K562 (cell line): ENCODE results near the gene POFUT2.

Source experiments
- ARID4B ChIP-seq: sonication (generic); formaldehyde crosslinking; IDR thresholded peaks from 2 replicates; pipeline ENCODE4 v1.8.0; 2022; ENCODE audit warnings: mild to moderate bottlenecking, missing genetic modification reagents
- CTCF ChIP-seq, 3 experiments: IDR thresholded peaks in 2 of 3; conservative IDR thresholded peaks in 1 of 3; 2 replicates each; pipeline ENCODE4 v1.5.1; 2011 to 2012; ENCODE audit warnings: low read length in 3 of 3, mild to moderate bottlenecking in 3 of 3, control low read depth in 2 of 3, improper control_type of control experiment in 1 of 3, inconsistent platforms in 1 of 3, low read depth in 1 of 3, mixed read lengths in 1 of 3, moderate library complexity in 1 of 3; ENCODE audit not compliant: insufficient read depth in 2 of 3
- CXXC5 ChIP-seq: fragments of 250-450 bp; sonication (Bioruptor Pico); IDR thresholded peaks from 2 replicates; pipeline ENCODE4 v1.8.0; 2022; ENCODE audit warnings: inconsistent platforms, mild to moderate bottlenecking, moderate library complexity
- EHMT2 ChIP-seq: fragments of 450-650 bp; IDR thresholded peaks from 2 replicates; pipeline ENCODE4 v1.6.1; 2018; ENCODE audit warnings: antibody characterized with exemption
- ETV6 ChIP-seq, 3 experiments: fragments of 150-350 bp in 1 of 3; sonication (generic) in 1 of 3; formaldehyde crosslinking in 1 of 3; IDR thresholded peaks; 2 replicates each; pipeline versions ENCODE4 v1.6.1 to v1.8.0; 2014 to 2022; ENCODE audit warnings: borderline replicate concordance in 2 of 3, low read depth in 2 of 3, antibody characterized with exemption in 1 of 3, low read length in 1 of 3, mild to moderate bottlenecking in 1 of 3, missing genetic modification reagents in 1 of 3
- HNRNPK ChIP-seq: fragments of 200-400 bp; formaldehyde crosslinking; IDR thresholded peaks from one replicate; pipeline ENCODE4 v1.6.1; 2018; ENCODE audit warnings: mild to moderate bottlenecking, low read depth, low read length; ENCODE audit not compliant: poor library complexity, severe bottlenecking
- KAT8 ChIP-seq: fragments of 450-650 bp; IDR thresholded peaks from 2 replicates; pipeline ENCODE4 v1.6.1; 2016; ENCODE audit warnings: low read depth, mild to moderate bottlenecking
- MXD1 ChIP-seq: fragments of 250-450 bp; sonication (Bioruptor Pico); IDR thresholded peaks from 2 replicates; pipeline ENCODE4 v1.8.0; 2021; ENCODE audit warnings: borderline replicate concordance, mild to moderate bottlenecking, moderate library complexity; ENCODE audit not compliant: poor library complexity, severe bottlenecking
- NFATC3 ChIP-seq: fragments of 450-650 bp; IDR thresholded peaks from 2 replicates; pipeline ENCODE4 v1.6.1; 2017; ENCODE audit warnings: mild to moderate bottlenecking
- NRF1 ChIP-seq, 2 experiments: fragments of 450-650 bp; IDR thresholded peaks in 1 of 2; conservative IDR thresholded peaks in 1 of 2; 2 replicates each; pipeline ENCODE4 v1.6.1; 2014; ENCODE audit warnings: mild to moderate bottlenecking in 2 of 2
- POLR2AphosphoS2 ChIP-seq: IDR thresholded peaks from 2 replicates; pipeline ENCODE4 v1.6.1; 2012; ENCODE audit warnings: low read length, improper control_type of control experiment
- ZNF589 ChIP-seq: fragments of 200-800 bp; sonication (Bioruptor generic); IDR thresholded peaks from 2 replicates; pipeline ENCODE4 v1.6.1; 2016; ENCODE audit warnings: low read depth, missing genetic modification characterization, missing compliant biosample characterization
- TF ChIP-seq, protein P1 (sequence below): sonication (generic); formaldehyde crosslinking; IDR thresholded peaks from 2 replicates; pipeline ENCODE4 v1.5.0; 2020; ENCODE audit warnings: missing genetic modification reagents
- TF ChIP-seq, protein P2 (sequence below): sonication (generic); formaldehyde crosslinking; IDR thresholded peaks from 2 replicates; pipeline ENCODE4 v1.8.0; 2023; ENCODE audit warnings: mild to moderate bottlenecking, missing genetic modification reagents

DNA sequence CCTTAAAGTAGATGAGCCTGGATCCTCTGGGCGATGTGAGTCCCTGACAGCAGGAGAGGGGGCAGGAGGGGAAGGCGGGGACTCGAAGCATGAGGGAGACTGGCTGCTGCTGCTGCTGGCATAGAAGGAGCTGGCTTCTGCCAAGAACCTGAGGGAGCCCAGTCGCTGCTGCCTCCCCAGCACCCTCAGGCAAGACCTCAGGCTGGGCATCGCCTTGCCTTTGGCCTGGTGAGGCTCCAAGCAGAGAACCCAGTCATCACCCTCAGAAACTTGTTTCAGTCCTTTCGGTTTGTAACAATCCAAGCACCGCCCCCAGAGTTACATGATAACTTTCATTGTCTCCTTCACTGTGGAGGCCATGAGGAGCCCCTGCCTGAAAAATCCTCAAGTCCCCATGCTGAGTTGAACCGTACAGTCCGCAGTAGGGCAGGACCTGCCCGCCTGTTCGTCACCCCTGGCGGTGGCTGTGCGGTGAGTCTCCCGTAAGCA lies 38.8 kb downstream of the POFUT2 start:
- TF ChIP-seq KAT8, result no peak
- TF ChIP-seq HNRNPK, result no peak
- TF ChIP-seq ARID4B (CRISPR knock-in tag), result no peak
- no peak for TF ChIP-seq ZNF589 (CRISPR knock-in tag)
- no peak for TF ChIP-seq CXXC5
- no peak for TF ChIP-seq NFATC3
- TF ChIP-seq, protein P1, sequence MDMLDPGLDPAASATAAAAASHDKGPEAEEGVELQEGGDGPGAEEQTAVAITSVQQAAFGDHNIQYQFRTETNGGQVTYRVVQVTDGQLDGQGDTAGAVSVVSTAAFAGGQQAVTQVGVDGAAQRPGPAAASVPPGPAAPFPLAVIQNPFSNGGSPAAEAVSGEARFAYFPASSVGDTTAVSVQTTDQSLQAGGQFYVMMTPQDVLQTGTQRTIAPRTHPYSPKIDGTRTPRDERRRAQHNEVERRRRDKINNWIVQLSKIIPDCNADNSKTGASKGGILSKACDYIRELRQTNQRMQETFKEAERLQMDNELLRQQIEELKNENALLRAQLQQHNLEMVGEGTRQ (CRISPR knock-in tag), result no peak
- no peak for TF ChIP-seq CTCF (IDR thresholded peaks at IDR 0.05 in 2 of 3, conservative IDR thresholded peaks at IDR 0.05 in 1 of 3; ENCODE audit: insufficient read depth in 2 of 3, low read depth in 1 of 3, low read length in 3 of 3)
- TF ChIP-seq MXD1 (CRISPR knock-in tag), result no peak
- no peak for TF ChIP-seq NRF1 (conservative IDR thresholded peaks at IDR 0.05 in 1 of 2, IDR thresholded peaks at IDR 0.05 in 1 of 2)
- TF ChIP-seq POLR2AphosphoS2, result no peak
- no peak for TF ChIP-seq EHMT2
- TF ChIP-seq, protein P2, sequence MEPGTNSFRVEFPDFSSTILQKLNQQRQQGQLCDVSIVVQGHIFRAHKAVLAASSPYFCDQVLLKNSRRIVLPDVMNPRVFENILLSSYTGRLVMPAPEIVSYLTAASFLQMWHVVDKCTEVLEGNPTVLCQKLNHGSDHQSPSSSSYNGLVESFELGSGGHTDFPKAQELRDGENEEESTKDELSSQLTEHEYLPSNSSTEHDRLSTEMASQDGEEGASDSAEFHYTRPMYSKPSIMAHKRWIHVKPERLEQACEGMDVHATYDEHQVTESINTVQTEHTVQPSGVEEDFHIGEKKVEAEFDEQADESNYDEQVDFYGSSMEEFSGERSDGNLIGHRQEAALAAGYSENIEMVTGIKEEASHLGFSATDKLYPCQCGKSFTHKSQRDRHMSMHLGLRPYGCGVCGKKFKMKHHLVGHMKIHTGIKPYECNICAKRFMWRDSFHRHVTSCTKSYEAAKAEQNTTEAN (CRISPR knock-in tag), result no peak
- TF ChIP-seq ETV6 (IDR thresholded peaks at IDR 0.05; ENCODE audit: borderline replicate concordance in 1 of 2, low read depth in 2 of 2, low read length in 1 of 2), result no peak
- TF ChIP-seq ETV6 (CRISPR knock-in tag; IDR thresholded peaks at IDR 0.05; ENCODE audit: borderline replicate concordance), result no peak
